ENCODE data around the gene GRAMD1A.

GRAMD1A gene

GRCh38 chr19:35066691-35067563 is 66.8 kb downstream of the GRAMD1A start (continued):
- TF ChIP-seq PRDM6 (tag by site-specific recombination; IDR thresholded peaks at IDR 0.05) (no peak), ZNF837 (tag by site-specific recombination; IDR thresholded peaks at IDR 0.05) (no peak), ZNF610 (tag by site-specific recombination; IDR thresholded peaks at IDR 0.05; ENCODE audit: borderline replicate concordance) (no peak), ZNF2 (tag by site-specific recombination; IDR thresholded peaks at IDR 0.05) (peak; percentile 90), ZNF596 (tag by site-specific recombination; IDR thresholded peaks at IDR 0.05) (no peak), HOXC10 (CRISPR knock-in tag; IDR thresholded peaks at IDR 0.05) (no peak), GLIS1 (tag by site-specific recombination; IDR thresholded peaks at IDR 0.05) (peak; percentile 86), ZNF560 (tag by site-specific recombination; IDR thresholded peaks at IDR 0.05; ENCODE audit: borderline replicate concordance) (no peak), ZBTB20 (tag by site-specific recombination; IDR thresholded peaks at IDR 0.05) (no peak), ZNF16 (tag by site-specific recombination; IDR thresholded peaks at IDR 0.05; ENCODE audit: low read depth) (no peak), ZNF768 (tag by site-specific recombination; IDR thresholded peaks at IDR 0.05) (0 out of 2 replicates have a peak, but pooled peaks have one; percentile 63), ZNF354C (tag by site-specific recombination; IDR thresholded peaks at IDR 0.05; ENCODE audit: borderline replicate concordance, low read depth) (no peak), ZNF624 (tag by site-specific recombination; IDR thresholded peaks at IDR 0.05) (no peak), ZNF792 (tag by site-specific recombination; IDR thresholded peaks at IDR 0.05) (no peak), ZNF580 (tag by site-specific recombination; IDR thresholded peaks at IDR 0.05) (no peak; the same call in 1 of the 2 replicates), ZNF585B (tag by site-specific recombination; IDR thresholded peaks at IDR 0.05) (no peak), ZFP3 (tag by site-specific recombination; IDR thresholded peaks at IDR 0.05; ENCODE audit: low read depth) (no peak), ZNF19 (tag by site-specific recombination; IDR thresholded peaks at IDR 0.05; ENCODE audit: low read depth) (no peak), ZNF561 (tag by site-specific recombination; IDR thresholded peaks at IDR 0.05; ENCODE audit: borderline replicate concordance) (peak; percentile 98), ZNF548 (tag by site-specific recombination; IDR thresholded peaks at IDR 0.05) (no peak), ZNF24 (tag by site-specific recombination; IDR thresholded peaks at IDR 0.05) (no peak), KLF10 (tag by site-specific recombination; IDR thresholded peaks at IDR 0.05) (no peak; the same call in 1 of the 2 replicates), ZNF530 (tag by site-specific recombination; IDR thresholded peaks at IDR 0.05; ENCODE audit: low read depth) (no peak), ZNF302 (tag by site-specific recombination; IDR thresholded peaks at IDR 0.05; ENCODE audit: low read depth) (no peak), SETDB1 (IDR thresholded peaks at IDR 0.05; ENCODE audit: insufficient read length, low read length) (no peak), ZSCAN30 (tag by site-specific recombination; IDR thresholded peaks at IDR 0.05) (peak; percentile 98), RBAK (tag by site-specific recombination; IDR thresholded peaks at IDR 0.05) (no peak), ZNF37A (tag by site-specific recombination; IDR thresholded peaks at IDR 0.05) (no peak), ZSCAN23 (tag by site-specific recombination; IDR thresholded peaks at IDR 0.05) (no peak), ZNF426 (tag by site-specific recombination; IDR thresholded peaks at IDR 0.05) (no peak)
- TF ChIP-seq, protein P1, sequence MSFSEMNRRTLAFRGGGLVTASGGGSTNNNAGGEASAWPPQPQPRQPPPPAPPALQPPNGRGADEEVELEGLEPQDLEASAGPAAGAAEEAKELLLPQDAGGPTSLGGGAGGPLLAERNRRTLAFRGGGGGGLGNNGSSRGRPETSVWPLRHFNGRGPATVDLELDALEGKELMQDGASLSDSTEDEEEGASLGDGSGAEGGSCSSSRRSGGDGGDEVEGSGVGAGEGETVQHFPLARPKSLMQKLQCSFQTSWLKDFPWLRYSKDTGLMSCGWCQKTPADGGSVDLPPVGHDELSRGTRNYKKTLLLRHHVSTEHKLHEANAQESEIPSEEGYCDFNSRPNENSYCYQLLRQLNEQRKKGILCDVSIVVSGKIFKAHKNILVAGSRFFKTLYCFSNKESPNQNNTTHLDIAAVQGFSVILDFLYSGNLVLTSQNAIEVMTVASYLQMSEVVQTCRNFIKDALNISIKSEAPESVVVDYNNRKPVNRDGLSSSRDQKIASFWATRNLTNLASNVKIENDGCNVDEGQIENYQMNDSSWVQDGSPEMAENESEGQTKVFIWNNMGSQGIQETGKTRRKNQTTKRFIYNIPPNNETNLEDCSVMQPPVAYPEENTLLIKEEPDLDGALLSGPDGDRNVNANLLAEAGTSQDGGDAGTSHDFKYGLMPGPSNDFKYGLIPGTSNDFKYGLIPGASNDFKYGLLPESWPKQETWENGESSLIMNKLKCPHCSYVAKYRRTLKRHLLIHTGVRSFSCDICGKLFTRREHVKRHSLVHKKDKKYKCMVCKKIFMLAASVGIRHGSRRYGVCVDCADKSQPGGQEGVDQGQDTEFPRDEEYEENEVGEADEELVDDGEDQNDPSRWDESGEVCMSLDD (tag by site-specific recombination; IDR thresholded peaks at IDR 0.05), result peak; percentile 87
- TF ChIP-seq, protein P2, sequence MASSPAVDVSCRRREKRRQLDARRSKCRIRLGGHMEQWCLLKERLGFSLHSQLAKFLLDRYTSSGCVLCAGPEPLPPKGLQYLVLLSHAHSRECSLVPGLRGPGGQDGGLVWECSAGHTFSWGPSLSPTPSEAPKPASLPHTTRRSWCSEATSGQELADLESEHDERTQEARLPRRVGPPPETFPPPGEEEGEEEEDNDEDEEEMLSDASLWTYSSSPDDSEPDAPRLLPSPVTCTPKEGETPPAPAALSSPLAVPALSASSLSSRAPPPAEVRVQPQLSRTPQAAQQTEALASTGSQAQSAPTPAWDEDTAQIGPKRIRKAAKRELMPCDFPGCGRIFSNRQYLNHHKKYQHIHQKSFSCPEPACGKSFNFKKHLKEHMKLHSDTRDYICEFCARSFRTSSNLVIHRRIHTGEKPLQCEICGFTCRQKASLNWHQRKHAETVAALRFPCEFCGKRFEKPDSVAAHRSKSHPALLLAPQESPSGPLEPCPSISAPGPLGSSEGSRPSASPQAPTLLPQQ (tag by site-specific recombination; IDR thresholded peaks at IDR 0.05), result no peak
- TF ChIP-seq, protein P3, sequence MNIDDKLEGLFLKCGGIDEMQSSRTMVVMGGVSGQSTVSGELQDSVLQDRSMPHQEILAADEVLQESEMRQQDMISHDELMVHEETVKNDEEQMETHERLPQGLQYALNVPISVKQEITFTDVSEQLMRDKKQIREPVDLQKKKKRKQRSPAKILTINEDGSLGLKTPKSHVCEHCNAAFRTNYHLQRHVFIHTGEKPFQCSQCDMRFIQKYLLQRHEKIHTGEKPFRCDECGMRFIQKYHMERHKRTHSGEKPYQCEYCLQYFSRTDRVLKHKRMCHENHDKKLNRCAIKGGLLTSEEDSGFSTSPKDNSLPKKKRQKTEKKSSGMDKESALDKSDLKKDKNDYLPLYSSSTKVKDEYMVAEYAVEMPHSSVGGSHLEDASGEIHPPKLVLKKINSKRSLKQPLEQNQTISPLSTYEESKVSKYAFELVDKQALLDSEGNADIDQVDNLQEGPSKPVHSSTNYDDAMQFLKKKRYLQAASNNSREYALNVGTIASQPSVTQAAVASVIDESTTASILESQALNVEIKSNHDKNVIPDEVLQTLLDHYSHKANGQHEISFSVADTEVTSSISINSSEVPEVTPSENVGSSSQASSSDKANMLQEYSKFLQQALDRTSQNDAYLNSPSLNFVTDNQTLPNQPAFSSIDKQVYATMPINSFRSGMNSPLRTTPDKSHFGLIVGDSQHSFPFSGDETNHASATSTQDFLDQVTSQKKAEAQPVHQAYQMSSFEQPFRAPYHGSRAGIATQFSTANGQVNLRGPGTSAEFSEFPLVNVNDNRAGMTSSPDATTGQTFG (tag by site-specific recombination; IDR thresholded peaks at IDR 0.05; ENCODE audit: borderline replicate concordance), result no peak
